A673 (cell line): ENCODE measurements around the gene MS4A12.

Source experiments
- EZH2 ChIP-seq: fragments of 200-600 bp; sonication (generic); IDR thresholded peaks from 2 replicates; pipeline ENCODE4 v1.6.1; 2017; ENCODE audit warnings: borderline replicate concordance, low read depth, mild to moderate bottlenecking, mixed read lengths, antibody characterized with exemption, low read length; ENCODE audit not compliant: poor library complexity, severe bottlenecking
- TF ChIP-seq, protein P1 (sequence below): fragments of 300-800, 200-600 bp; sonication (generic); conservative IDR thresholded peaks from 2 replicates; pipeline ENCODE4 v1.5.1; 2017; ENCODE audit warnings: low read depth, mild to moderate bottlenecking, antibody characterized with exemption, low read length, moderate library complexity, mixed read lengths

DNA sequence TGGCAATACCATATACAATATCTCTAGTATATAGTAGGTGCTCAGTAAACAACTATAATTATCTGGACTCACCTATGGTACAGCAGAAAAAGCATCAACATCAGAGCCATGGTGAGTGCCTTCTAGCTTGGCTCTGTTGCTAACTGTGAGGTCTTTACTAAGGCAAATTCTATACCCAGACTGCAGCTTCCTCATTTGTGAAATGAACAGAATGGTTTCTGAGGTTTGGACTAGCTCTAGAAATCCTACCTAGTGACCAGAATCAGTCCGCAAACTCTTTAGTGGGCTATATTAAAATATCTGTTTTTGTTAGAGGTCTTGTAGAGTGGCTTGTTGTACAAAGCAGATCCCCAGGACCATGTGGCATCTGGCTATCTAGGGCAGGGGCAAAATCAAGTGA, 33.2 kb upstream of the MS4A12 start:
- TF ChIP-seq, protein P1, sequence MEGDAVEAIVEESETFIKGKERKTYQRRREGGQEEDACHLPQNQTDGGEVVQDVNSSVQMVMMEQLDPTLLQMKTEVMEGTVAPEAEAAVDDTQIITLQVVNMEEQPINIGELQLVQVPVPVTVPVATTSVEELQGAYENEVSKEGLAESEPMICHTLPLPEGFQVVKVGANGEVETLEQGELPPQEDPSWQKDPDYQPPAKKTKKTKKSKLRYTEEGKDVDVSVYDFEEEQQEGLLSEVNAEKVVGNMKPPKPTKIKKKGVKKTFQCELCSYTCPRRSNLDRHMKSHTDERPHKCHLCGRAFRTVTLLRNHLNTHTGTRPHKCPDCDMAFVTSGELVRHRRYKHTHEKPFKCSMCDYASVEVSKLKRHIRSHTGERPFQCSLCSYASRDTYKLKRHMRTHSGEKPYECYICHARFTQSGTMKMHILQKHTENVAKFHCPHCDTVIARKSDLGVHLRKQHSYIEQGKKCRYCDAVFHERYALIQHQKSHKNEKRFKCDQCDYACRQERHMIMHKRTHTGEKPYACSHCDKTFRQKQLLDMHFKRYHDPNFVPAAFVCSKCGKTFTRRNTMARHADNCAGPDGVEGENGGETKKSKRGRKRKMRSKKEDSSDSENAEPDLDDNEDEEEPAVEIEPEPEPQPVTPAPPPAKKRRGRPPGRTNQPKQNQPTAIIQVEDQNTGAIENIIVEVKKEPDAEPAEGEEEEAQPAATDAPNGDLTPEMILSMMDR = no peak
- TF ChIP-seq EZH2 = no peak
